HG02943 (cell line): ENCODE measurements around the gene PDLIM4.
A peak's percentile ranks its signal among the peaks of the same experiment; 100 is the strongest.

Source experiments
- ATAC-seq: cut with Tn5 transposase; IDR thresholded peaks from one replicate; pipeline ENCODE4 v1.9.1; 2021; ENCODE audit warnings: mild to moderate bottlenecking, low read depth, moderate library complexity; ENCODE audit not compliant: unreplicated experiment

The PDLIM4 gene, protein sequence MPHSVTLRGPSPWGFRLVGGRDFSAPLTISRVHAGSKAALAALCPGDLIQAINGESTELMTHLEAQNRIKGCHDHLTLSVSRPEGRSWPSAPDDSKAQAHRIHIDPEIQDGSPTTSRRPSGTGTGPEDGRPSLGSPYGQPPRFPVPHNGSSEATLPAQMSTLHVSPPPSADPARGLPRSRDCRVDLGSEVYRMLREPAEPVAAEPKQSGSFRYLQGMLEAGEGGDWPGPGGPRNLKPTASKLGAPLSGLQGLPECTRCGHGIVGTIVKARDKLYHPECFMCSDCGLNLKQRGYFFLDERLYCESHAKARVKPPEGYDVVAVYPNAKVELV

DNA sequence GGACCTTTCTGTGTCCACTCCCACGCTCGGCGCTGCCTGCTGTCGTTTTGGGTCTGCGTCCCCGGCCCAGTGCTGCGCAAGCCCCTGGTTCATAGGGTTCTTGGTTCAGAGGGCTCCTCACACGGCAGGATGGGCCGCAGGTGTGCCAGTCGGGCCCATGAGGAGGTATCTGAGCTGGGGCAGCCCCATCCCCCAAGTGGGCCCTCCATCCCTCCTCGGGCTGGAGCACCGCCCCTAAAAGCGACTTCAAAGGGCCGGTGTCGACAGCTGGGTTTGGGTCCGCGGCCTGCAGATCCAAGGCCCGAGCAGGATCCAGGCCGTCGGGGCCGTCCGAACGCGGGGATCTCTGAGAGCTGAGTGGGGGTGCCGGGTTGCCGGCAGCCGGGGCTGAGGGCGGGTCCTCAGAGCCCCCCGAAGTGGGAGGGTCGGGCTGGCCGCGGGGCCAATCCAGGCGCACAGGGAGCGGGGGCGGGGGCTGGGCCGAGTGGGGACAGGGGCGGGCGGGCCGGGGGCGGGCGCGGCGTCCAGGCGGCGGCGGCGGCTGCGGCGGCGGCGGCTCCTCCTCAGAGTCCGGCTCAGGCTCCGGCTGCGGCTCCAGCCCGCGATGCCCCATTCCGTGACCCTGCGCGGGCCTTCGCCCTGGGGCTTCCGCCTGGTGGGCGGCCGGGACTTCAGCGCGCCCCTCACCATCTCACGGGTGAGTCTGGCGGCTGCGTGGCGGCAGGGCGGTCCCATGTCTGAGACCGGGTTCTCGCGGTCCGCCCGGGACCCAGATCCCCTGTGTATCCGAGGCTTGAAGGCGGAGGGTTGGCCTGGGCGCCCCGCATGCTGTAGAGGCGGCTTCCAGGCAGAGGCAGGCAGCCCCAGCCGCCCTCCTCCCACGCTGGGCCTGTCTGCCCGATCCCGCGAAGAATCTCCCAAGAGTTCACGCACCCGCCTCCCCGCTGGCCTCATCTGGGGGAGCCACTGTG lies at the start of gene PDLIM4:
TSS of gene PDLIM4 (plus strand) at position 566 of the 971 bp plus-strand sequence. CDS start at position 605, 39 bp downstream.
- ATAC-seq, result no peak

DNA sequence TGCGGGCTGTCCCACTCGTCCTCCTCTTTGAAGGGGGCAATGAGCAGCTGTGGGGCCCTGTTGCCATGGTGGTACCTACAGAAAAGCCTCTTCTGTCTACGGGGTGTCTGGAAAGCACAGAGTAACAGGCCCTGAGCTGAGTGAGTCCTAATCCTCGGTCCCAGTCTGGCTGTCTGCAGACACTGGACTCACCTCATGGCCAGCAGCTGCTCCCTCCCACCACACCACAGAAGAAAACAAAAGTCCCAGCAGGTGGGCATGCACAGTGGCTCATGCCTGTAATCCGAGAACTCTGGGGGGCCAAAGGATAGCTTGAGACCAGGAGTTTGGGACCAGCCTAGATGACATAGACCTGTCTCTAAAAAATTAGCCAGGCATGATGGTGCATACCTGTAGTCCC lies 49.7 kb upstream of the PDLIM4 start:
- ATAC-seq, result no peak

DNA sequence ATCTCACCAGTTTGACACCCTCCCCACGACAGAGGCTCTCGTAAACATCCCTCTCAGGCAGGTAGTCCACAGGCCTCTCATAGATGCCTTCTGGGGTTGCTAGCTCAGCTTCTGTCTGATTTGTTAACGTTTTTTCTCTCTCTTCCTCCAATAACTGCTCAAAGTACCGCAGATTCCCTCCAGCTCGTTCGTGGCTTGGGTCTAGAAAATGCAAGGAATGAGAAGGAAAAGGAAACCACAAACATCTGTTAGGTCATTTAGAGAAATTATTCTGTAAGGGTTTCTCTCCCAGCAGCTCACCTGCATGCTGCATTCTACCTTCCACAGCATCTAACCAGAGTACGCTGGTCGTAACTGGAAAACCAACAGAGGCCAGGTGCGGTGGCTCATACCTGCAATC lies 48.4 kb upstream of the PDLIM4 start:
- ATAC-seq, result no peak

DNA sequence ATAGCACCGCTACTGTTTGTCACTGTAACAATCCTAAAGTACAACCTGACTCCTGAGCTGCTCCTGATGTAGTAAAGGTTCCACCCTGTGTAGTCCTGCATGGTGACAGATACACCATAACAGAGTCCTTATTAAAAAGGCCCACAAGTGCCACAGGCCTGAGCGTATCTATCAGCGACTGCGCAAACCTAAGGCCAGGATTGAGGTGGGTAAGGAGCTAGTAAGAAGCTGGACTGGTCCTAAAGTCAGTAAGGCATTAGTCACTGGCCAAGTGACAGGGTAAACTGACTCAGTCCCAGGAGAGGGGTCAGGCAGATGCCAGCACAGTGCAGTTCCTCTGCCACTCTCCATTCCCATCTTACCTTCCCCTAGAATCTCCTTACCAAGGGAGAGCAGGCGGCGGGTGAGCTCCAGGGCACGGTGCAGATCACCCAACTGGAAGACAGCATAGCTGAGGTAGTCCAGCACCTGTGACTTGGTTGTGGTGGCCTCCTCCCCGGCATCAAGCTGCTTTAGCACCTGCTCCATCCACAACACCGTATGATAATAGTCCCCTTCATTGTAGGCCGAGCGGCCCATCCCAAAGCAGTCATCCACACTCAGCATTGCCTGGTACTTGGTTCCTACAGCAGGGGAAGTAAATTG lies 47.5 kb upstream of the PDLIM4 start:
- no peak for ATAC-seq

DNA sequence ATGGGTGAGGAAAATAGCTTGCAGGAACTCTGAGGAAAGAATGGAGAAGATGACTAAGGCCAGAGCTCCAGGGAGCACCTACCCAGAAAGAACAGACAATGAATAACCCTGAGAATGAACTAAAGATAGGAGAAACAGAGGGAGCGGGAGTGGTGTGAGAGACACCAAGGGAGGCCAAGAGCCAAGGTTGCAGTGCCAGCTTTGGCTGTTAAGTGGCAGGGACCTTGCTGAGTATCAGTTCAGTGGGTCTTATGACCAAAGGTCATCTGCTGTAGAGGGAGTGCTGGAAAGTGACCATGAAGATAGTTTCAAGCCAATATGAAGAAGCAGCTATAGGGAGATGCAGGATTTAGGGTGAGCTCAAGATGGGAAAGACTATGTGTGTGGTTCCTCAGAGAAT lies 46.6 kb upstream of the PDLIM4 start:
- no peak for ATAC-seq

DNA sequence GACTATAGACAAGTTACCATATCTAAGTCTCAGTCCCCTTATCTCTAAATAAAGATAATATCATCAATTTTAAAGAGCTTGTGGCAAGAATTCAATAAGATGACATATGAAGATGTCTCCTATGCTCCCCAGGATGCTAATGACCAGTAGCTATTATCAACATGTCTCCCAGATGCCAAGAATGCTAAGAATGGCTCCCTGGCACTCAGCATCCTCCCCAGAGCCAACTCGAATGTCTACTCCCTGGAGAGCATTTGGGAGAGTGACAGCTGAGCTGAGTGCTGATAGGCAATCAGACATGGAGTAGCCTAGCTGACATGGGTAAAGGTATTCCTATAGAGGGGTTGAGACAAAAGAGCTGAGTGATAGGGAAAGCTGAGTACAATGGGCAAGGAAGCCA lies 45.7 kb upstream of the PDLIM4 start:
- ATAC-seq, result no peak

DNA sequence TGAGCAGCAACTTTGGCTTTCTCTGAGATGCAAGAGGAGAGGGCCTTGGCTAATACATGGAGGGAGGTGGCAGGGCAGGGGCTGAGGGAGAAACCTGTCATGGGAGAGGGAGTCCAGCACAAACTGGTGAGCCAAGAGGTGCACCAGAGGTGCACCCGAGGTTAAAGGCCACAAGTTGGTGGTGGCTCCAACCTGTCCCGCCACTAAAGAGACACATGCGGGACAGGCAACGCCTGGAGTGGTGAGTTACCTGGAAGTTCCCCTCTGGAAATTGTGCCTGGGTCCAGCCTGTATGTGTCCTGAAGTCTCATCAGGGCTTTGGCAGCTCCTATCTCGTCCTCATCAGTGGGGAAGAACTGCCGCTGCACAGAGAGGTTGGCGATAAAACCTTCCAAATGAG lies 43.8 kb upstream of the PDLIM4 start:
- no peak for ATAC-seq

DNA sequence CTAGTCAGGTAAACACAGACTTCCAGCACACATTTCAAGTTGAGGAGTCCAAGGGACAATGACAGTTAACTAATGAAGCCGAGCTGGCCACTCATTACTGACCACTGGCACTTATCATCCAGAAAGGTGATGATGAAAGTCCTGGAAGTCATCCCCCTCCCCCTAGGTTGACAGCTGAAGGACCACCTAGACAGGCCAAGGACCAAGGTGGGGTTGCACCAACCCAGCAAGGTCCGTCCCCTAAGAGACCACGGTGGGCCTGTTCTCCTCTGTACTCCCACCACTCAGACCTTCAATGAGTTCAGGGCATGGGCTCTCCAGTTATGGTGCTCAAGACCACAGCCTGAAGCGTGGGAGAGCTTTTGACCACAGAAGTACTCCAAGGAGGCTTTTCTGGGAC lies 43.0 kb upstream of the PDLIM4 start:
- no peak for ATAC-seq

DNA sequence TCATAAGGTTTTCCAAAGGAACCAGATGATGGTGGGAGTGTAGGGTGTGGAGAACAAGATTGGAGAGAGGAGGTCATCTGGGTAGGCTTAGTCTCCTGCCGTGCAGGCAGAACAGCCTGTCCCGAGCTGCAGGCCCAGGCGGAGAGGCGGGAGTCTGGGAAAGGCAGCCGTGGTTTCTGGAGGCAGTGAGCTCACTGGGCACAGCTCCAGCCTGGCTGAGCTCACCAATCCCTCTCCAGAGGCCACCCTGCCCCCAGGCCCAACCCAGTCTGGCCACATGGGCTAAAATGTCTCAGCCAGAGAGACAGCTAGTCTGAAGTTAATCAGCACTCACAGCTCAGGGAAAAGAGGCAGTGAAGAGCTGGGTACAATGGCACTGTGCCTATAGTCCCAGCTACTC lies 42.2 kb upstream of the PDLIM4 start:
- ATAC-seq, result no peak

DNA sequence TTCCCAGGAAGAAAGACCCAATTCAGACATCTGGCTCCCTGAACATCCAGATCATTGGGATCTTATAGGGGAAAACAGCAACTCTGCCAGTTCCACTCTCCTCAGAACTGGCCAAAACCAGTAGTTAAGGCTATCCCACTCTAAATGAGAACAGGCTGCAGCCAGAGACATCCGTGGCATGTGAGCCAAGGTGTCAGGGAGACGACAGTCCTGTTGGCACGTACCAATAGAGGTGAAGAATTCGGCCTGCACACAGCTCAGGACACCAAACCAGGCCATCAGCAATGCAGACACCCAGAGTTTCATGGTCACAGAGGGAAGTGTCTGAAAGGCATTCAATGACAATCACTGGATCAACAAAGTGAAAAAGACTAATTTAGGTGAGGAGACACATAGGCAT lies 39.2 kb upstream of the PDLIM4 start:
- ATAC-seq, result no peak

DNA sequence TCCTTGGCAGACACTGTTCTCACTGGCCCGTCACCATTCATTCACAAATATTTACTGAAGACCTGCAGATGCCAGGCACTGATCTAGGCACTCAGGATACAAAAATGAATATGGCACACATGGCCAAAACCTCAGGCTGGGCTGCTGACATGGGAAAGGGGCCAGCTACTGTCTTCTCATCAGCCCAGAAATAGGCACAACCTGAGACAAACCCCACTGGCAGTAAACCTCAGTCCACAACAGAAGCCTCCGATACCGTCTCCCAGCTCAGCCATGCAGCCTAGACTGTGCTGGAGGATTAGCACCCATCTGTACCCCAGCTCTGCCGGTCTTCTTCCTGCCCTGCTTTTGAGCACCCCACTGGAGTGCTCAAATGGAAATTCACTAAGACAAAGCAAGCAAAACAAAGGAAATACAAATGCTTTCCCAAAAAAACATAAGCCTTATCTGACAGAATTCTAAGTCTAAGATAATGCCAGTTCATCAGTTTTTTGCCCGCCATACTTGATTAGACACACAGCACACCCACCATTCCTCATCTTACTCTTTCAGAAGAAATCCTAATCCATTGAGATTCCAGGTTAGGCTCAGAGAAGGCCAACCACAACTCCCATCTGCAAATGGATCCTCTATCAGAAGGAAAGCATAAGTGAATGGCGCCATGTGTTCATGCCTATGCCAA lies 38.1 kb upstream of the PDLIM4 start:
- ATAC-seq, result no peak

DNA sequence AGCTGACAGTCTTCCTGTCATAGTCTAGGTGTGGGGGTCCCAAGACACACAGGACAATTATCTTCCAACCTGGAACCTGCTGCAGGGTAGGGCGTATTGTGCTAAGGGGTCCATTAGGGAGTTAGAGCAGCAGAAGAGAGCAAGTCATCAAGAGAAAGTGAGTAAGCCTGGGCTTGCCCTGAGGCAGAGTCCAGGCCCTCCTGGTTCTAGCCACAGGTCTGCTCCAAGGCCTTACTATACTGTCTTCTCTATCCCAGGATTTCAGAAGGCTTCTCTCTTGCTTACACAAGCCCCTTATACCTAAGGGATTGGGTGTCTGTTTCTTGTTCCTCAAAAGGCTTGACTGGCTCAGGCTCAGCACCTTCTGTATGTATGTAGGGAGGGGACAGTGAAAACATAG lies 37.5 kb upstream of the PDLIM4 start:
- no peak for ATAC-seq

DNA sequence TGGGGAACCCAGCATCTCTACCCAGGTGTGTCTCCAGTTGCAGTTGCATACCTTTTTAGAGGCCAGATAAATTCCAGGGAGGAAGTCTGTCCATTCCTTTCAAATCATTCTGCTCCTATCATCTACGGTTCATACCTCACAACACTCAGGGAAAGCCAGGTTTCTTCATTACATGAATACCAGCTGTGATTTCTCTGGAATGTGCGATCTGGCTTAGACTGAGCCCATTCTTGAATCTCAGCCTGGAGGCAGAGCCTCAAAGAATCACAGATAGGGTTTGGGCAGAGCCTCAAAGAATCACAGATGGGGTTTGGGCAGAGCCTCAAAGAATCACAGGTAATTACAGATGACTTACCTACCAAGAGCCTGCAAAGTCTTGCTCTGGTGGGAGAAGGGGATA lies 37.0 kb upstream of the PDLIM4 start:
- ATAC-seq, result no peak

DNA sequence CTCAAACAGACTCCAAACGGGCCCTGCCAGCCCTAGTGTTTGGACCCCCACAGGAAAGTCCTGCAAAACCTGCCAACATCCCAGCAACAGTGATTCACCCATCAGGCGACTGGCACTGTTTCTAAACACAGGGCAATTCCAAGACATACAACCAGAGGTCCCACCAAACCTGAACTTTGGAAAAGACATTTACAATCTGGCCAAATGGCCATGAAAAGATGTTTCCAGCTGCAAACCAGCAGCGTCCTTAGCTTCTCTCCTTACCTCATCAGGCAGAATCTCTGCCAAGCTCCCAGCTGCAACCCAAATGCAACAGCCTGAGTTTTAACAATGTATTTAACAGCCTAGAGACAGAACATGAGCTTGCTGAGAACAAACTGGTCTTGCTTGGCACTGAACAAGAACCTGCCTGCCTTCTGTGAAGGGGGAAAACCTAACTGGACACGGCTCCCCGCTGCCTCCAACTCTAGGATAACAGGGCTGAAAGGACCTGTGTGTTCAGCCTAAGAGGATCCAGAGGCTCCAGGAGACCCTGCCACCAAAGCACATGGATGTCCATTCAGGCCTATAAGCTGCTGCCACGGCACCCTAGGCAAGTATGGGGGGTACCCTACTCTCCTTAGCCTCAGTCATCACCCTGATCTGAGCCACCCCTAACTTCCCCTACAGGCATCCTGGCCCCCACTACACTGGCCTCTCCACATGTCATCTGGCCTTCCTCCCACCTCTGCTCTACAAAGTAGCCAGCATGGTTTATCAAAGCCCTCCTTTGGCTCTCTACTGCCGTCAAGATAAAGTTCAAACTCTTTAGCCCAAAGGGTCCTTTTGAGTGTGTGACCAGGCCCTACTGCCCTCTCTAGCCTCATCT lies 35.5 kb upstream of the PDLIM4 start:
- no peak for ATAC-seq

DNA sequence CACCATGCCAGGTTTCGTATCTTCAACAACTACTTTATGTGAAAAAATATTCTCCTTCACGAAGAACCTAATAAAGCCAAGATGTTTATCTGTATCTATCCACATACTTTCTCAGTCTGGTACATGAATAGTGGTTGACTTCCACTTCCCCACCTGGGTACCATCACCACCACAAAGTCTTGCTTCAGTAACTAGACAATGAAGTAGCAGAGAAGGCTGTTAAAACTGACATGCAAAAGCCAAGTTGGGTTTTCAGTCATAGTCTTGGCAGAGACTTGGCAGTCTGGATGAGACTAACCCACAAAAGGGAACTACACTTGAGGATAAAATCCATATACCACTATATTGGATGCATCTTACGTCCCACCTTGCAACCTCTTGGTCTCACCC lies 34.9 kb upstream of the PDLIM4 start:
- ATAC-seq, result peak; percentile 75

DNA sequence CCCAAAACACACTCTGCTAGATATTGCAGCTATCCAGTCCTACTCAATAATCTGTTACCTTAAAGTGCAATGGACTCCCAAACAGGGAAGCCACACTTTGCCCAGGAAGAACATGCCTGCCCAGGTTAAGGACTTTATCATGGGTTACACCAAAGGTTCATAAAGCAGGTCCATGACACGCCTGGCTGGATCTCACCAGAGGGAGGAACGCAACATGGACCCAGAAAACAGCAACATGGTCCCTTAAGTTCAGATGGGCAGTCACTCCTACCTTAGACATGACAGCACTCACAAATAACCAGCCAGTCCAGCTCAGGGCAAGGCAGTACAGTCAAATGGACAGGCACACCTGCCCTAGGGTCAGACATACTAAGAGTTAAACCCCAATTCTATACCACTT lies 33.6 kb upstream of the PDLIM4 start:
- no peak for ATAC-seq

DNA sequence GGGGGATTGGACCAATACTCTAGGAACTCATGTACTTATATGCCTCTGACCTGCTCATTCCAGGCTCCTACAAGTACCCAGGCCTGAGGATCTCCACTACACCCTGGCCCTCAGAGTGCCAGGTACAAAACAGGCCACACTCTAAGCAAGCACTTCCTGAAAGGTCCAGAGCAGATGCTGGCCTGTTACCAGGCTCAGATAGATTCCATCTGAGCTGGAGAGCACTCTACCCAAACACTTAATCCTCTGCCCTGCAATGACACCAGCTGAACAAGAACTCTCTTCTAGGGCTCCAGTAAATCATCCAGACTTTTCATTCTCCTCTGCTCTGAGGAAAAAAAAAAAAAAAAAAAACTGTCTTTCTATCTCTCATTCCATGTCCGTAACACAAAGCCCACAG lies 32.8 kb upstream of the PDLIM4 start:
- no peak for ATAC-seq

DNA sequence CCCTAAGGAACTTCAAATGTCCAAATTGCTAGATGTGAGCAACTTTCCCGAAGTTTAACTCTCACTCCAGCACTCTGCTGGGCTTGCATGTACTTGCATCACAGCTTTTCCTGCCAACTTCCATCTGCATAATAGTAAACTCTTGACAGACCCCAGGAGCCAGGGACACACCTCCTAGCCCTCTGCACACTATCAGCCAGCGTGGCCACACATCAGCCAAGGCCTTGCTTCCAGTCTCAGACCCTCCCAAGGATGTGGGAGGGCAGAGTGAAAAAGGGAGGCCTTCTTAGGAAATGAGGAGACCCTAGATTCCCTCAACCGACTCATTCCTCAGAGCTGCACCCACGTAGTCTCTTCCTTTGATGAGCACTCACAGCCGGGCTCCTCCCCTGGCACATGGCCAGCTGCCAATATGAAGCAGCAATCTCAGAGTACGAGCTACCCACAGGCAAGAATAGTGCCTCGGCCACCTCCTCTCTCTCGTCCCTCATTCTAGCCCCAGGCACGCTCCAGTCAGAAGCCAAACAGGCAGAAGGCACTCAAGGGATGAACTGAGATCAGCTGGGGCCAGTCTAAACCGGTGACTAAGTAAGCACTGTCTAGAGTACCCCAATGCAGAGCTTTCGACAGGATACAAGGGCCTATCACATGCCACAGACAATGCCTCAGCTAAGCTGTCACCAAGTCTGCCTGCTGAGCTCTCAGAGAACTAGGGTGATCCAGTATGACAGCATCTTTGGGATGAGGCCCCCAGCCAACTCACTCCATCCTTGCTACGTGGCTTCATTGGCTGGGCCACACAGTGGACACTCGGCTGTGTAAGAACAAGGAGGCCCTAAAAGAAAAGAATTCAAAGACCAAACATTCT lies 32.1 kb upstream of the PDLIM4 start:
- no peak for ATAC-seq
